ENCODE results near the gene ADGRG1. TPM values are rescaled to one million over a fixed set of nuclear protein-coding genes. Genes with fewer than 3 reads are reported as not detected.

ADGRG1 gene
- polyA plus RNA-seq (2011; rRNA removed) (0.44 and 1.1 TPM in 2 replicates), polyA minus RNA-seq (2011; rRNA and poly(A)+ RNA removed) (0.72 and 1.2 TPM in 2 replicates)

- peak; percentile 79 for DNase-seq (ENCODE audit: low read depth)
- Histone ChIP-seq H3K36me3 (ENCODE audit: control insufficient read depth, insufficient read depth, low read length) (no peaks in the 10 kb centered on the region), H3K4me3 (ENCODE audit: low read depth, low read length) (peak within 1 kb of the TSS; percentile 2; the same call in 1 of the 2 replicates), H3K27me3 (ENCODE audit: control insufficient read depth, insufficient read depth, low read length) (no peaks in the 10 kb centered on the region)
- TF ChIP-seq, protein P1, sequence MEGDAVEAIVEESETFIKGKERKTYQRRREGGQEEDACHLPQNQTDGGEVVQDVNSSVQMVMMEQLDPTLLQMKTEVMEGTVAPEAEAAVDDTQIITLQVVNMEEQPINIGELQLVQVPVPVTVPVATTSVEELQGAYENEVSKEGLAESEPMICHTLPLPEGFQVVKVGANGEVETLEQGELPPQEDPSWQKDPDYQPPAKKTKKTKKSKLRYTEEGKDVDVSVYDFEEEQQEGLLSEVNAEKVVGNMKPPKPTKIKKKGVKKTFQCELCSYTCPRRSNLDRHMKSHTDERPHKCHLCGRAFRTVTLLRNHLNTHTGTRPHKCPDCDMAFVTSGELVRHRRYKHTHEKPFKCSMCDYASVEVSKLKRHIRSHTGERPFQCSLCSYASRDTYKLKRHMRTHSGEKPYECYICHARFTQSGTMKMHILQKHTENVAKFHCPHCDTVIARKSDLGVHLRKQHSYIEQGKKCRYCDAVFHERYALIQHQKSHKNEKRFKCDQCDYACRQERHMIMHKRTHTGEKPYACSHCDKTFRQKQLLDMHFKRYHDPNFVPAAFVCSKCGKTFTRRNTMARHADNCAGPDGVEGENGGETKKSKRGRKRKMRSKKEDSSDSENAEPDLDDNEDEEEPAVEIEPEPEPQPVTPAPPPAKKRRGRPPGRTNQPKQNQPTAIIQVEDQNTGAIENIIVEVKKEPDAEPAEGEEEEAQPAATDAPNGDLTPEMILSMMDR (IDR thresholded peaks at IDR 0.05; ENCODE audit: insufficient read depth, low read depth, low read length), result peak; percentile 18; the same call in 1 of the 2 replicates
- ChIA-PET CTCF (interaction anchor here (0.7 to 4.0 kb wide), 6 partner anchors 9 to 52 kb away, joined by 3 to 18 read pairs (median 6); no protein-coding TSS in a partner anchor), POLR2A (no interaction called here)
These were observed at the start of gene ADGRG1 for GRCh38 chr16:57628008-57628781. TSS of gene ADGRG1 (plus strand) at chr16:57628630. CDS start at chr16:57650288, 21,658 bp downstream.

DNA sequence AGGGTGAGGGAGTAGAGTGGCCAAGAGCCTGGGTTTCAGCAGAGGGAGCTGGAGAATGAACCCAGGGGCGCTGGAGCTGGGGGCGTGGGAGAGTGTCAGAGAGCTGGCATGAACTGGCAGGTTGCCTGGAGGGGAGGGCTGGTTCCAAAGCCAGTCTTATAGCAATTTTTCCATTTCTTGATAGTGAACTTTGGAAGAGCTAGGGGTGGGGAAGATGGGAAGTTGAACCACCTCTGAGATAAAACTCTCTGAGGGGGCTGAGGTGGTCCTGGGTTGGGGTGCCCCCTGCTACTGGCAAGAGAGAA lies 49.1 kb upstream of the ADGRG1 start:
- Histone ChIP-seq H3K4me3 (ENCODE audit: low read depth, low read length) (no peak overlapping the region), H3K36me3 (ENCODE audit: control insufficient read depth, insufficient read depth, low read length) (no peaks in the 10 kb centered on the region), H3K27me3 (ENCODE audit: control insufficient read depth, insufficient read depth, low read length) (peaks cover 6% of the 10 kb centered on the region)
- TF ChIP-seq, protein P1 (IDR thresholded peaks at IDR 0.05; ENCODE audit: insufficient read depth, low read depth, low read length), result no peak
- ChIA-PET POLR2A (no interaction called here), CTCF (interaction anchor here (1.0 to 8.9 kb wide), 4 partner anchors 11 to 284 kb away, joined by 3 to 126 read pairs (median 4); no protein-coding TSS in a partner anchor)
- no peak for DNase-seq (ENCODE audit: low read depth)

GRCh38 chr16:57585051-57585687 lies 43.3 kb upstream of the ADGRG1 start:
- TF ChIP-seq, protein P1 (IDR thresholded peaks at IDR 0.05; ENCODE audit: insufficient read depth, low read depth, low read length), result no peak
- CTCF ChIA-PET, result interaction anchor here (0.7 to 5.5 kb wide), 3 partner anchors 9 to 144 kb away, joined by 3 to 39 read pairs (median 36); no protein-coding TSS in a partner anchor

DNA sequence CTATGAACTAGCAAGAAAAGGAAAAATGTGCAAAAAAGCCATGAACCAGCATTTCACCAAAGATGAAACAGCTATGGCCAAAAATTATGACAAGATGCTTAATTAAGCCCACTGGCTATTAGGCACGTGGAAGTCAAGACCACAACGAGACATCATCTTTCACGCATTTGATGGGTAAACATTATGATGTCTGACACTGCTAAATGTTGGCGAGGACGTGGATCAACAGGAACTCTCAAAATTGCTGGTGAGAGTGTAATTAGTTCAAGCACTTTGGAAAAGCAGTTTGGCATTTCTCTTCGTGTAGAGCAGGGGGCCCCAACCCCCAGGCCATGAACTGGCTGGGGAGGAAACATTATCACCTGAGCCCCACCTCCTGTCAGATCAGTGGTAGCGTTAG lies 39.6 kb upstream of the ADGRG1 start:
- no peak for DNase-seq (ENCODE audit: low read depth)
- TF ChIP-seq, protein P1 (IDR thresholded peaks at IDR 0.05; ENCODE audit: insufficient read depth, low read depth, low read length), result no peak
- POLR2A ChIA-PET, result interaction anchor here (0.6 kb wide), 1 partner anchor 1450 kb away, joined by 9 read pairs; no protein-coding TSS in a partner anchor
- H3K4me3 ChIP-seq (ENCODE audit: low read depth, low read length), result no peak overlapping the region
- peaks cover 2% of the 10 kb centered on the region; the same call in 1 of the 2 replicates for H3K27me3 ChIP-seq (ENCODE audit: control insufficient read depth, insufficient read depth, low read length)
- no peaks in the 10 kb centered on the region for H3K36me3 ChIP-seq (ENCODE audit: control insufficient read depth, insufficient read depth, low read length)
- CTCF ChIA-PET, result interaction anchor here (1.1 to 5.5 kb wide), 2 partner anchors 60 to 425 kb away, joined by 3 to 39 read pairs; no protein-coding TSS in a partner anchor

More at GRCh38 chr16:57585051-57585687, 43.3 kb upstream of the ADGRG1 start:
- no peak overlapping the region for H3K4me3 ChIP-seq (ENCODE audit: low read depth, low read length)
- POLR2A ChIA-PET, result no interaction called here
- no peak for DNase-seq (ENCODE audit: low read depth)
- no peaks in the 10 kb centered on the region for H3K36me3 ChIP-seq (ENCODE audit: control insufficient read depth, insufficient read depth, low read length)
- peaks cover 5% of the 10 kb centered on the region; the same call in 1 of the 2 replicates for H3K27me3 ChIP-seq (ENCODE audit: control insufficient read depth, insufficient read depth, low read length)

- ChIA-PET CTCF (interaction anchor here (5.5 to 6.4 kb wide), 2 partner anchors 58 to 59 kb away, joined by 39 to 81 read pairs; no protein-coding TSS in a partner anchor), POLR2A (interaction anchor here (0.6 kb wide), 1 partner anchor 1450 kb away, joined by 9 read pairs; no protein-coding TSS in a partner anchor)
- Histone ChIP-seq H3K27me3 (ENCODE audit: control insufficient read depth, insufficient read depth, low read length) (peaks cover 2% of the 10 kb centered on the region; the same call in 1 of the 2 replicates), H3K36me3 (ENCODE audit: control insufficient read depth, insufficient read depth, low read length) (no peaks in the 10 kb centered on the region), H3K4me3 (ENCODE audit: low read depth, low read length) (no peak overlapping the region)
- no peak for DNase-seq (ENCODE audit: low read depth)
- TF ChIP-seq, protein P1 (IDR thresholded peaks at IDR 0.05; ENCODE audit: insufficient read depth, low read depth, low read length), result no peak
These were observed 39.1 kb upstream of the ADGRG1 start for GRCh38 chr16:57589374-57589773.

Data from BJ (cell line).